Measurements from ENCODE around the gene ACSF3. TPM values are rescaled to one million over a fixed set of nuclear protein-coding genes. Genes with fewer than 3 reads are reported as not detected.
"Not testable (repeated sequence)": the region's sequence is repeated elsewhere in the genome, so short reads cannot be mapped to it uniquely, and the experiment has no call there.

Gene ACSF3
- total RNA-seq, 1 experiment from 2014 or later: 36.5 TPM

DNA sequence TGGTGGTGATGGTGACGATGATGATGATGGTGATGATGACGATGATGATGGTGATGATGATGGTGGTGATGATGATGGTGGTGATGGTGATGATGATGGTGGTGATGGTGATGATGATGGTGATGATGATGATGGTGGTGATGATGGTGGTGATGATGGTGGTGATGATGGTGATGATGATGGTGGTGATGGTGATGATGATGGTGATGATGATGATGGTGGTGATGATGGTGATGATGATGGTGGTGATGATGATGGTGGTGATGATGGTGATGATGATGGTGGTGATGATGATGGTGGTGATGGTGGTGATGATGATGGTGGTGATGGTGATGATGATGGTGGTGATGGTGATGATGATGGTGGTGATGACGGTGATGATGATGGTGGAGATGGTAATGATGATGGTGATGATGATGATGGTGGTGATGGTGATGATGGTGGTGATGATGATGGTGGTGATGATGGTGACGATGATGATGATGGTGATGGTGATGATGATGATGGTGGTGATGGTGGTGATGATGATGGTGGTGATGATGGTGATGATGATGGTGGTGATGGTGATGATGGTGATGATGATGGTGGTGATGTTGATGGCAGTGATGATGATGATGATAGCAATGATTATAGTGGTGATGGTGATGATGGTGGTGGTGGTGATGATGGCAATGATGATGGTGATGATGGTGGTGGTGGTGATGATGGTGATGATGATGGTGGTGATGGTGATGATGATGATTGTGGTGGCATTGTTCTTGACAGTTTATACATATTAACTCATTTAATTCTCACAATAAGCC is 24.6 kb upstream of the ACSF3 start:
- in situ Hi-C loops (cut with HindIII; ENCODE audit: low pct_unique_long_range_greater_than_20kb, low sequenced_read_pairs): not testable (repeated sequence)

GRCh38 chr16:89069920-89070319 is 23.7 kb upstream of the ACSF3 start:
- in situ Hi-C loops (cut with HindIII; ENCODE audit: low pct_unique_long_range_greater_than_20kb, low sequenced_read_pairs): no loop called here
- no peak for DNase-seq (ENCODE audit: low read depth)

More for the DNA sequence above, 24.6 kb upstream of the ACSF3 start:
- not testable (repeated sequence) for DNase-seq (ENCODE audit: low read depth)

DNA sequence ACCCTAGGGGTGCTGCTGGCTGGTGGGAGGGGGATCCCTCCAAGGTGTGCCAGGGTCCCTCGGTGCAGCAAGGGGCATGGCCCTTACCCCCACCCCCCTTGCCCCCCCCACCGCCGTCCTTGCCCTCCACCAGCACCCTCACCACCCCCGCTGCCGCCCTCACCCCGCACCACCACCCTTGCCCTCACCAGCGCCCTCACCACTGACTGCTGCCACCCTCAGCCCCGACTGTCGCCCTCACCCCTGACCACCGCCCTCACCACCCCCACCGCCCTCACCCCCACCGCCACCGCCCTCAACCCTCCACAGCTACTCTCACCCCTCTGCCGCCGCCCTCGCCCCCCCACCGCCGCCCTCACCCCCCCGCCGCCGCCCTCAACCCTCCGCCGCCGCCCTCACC is 23.1 kb upstream of the ACSF3 start:
- no peak for DNase-seq (ENCODE audit: low read depth)
- in situ Hi-C loops (cut with HindIII; ENCODE audit: low pct_unique_long_range_greater_than_20kb, low sequenced_read_pairs): no loop called here

DNA sequence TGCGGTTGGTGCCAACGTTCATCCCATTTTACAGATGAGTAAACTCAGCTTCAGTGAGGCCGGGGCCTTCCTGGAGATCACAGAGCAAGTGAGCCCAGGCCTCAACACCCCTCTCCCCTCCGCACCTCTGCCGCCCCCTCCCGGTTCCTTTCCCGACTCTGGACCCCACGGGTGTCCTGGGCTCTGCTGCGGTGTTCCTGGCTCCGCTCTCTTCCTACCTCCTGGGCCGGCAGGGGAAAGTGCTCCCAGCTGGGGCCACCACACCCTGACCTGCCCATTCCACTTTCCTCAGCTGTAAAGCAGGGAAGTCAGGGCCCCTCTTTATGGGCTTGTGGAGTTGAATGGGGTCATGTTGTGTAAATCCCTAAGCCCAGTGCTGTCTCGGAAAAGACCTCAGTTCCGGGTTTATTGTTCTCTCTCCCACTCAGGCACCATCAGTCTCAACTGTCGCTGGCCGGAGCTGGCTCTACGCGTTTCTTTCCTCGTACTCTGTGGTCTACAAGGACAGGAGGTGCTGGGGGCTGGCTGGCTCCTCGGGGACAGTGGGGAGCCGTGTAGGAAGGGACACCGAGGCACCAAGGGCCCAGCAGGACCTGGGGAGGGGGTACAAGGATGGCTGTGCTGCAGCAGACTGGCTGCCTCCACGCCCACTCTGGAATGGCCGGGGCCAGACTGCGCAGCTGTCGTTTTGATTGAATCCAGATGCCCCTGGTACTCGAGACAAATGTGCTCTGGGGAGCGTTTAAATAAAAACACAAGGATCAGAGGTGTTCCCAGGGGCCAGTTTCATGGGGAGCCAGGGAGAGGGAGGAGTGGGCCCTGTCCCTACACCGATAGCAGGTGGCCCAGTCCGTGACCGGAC is 21.7 kb upstream of the ACSF3 start:
- in situ Hi-C loops (cut with HindIII; ENCODE audit: low pct_unique_long_range_greater_than_20kb, low sequenced_read_pairs): no loop called here
- no peak for DNase-seq (ENCODE audit: low read depth)

DNA sequence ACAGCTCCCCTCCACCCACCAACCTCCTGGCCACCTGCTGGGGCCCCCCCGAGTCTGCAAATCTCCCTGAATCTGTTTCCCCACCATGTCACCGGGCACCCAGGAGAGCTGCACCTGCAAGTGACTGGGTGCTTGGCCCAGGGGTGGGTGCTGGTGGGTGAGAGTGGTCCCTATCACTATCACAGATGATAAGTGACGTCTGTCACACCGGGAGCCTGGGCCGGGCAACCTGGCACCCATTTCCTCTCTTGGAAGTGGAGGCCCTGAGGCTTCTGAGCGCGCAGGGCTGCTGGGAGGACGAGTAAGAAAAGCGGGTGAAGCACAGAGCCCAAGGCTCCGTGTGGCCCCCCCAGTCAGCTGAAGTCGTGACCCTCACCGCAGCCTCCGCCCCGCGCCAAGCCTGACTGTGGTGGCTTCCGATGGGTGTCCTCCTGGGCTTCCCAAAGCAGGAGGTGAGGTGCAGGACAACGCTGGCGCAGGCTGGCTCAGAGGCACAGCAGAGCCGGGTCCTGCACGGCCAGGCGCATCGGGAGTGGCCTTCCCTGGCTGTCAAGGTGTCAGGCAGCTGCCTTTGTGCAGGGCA is 21.0 kb upstream of the ACSF3 start:
- in situ Hi-C loops (cut with HindIII; ENCODE audit: low pct_unique_long_range_greater_than_20kb, low sequenced_read_pairs): no loop called here
- no peak for DNase-seq (ENCODE audit: low read depth)

DNA sequence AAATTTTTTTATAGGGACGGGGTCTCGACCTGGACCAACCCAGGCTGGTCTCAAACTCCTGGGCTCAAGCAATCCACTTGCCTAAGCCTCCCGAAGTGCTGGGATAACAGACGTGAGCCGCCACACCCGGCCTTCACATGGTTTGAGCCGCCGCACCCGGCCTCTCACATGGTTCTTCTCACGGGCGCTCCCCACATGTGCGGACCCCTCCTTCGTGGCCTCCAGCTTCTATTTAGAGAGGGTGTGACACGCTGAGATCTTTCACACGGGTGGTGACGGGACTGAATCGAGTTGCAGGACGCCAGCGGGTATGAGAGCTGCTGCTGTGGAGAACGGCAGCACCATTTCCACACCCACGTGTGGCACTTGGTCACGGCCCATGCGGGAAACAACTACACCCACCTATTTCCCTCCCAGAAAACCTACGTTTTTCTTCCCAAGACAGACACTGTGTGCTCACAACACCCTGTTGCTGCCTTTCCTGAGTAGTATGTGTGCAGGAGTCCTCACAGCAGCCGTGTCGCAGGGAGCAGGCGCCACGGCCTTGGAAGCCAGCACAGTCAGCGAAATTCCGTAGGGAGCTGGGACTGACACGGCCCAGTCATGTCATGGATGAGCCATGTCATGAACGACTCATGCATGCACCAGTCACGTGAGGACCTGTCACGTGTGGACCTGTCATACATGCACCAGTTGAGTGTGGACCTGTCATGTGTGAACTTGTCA is 20.1 kb upstream of the ACSF3 start:
- DNase-seq (ENCODE audit: low read depth): no peak
- in situ Hi-C loops (cut with HindIII; ENCODE audit: low pct_unique_long_range_greater_than_20kb, low sequenced_read_pairs): no loop called here

- in situ Hi-C loops (cut with HindIII; ENCODE audit: low pct_unique_long_range_greater_than_20kb, low sequenced_read_pairs): not testable (repeated sequence)
These were observed 19.5 kb upstream of the ACSF3 start for GRCh38 chr16:89074072-89074674.

DNA sequence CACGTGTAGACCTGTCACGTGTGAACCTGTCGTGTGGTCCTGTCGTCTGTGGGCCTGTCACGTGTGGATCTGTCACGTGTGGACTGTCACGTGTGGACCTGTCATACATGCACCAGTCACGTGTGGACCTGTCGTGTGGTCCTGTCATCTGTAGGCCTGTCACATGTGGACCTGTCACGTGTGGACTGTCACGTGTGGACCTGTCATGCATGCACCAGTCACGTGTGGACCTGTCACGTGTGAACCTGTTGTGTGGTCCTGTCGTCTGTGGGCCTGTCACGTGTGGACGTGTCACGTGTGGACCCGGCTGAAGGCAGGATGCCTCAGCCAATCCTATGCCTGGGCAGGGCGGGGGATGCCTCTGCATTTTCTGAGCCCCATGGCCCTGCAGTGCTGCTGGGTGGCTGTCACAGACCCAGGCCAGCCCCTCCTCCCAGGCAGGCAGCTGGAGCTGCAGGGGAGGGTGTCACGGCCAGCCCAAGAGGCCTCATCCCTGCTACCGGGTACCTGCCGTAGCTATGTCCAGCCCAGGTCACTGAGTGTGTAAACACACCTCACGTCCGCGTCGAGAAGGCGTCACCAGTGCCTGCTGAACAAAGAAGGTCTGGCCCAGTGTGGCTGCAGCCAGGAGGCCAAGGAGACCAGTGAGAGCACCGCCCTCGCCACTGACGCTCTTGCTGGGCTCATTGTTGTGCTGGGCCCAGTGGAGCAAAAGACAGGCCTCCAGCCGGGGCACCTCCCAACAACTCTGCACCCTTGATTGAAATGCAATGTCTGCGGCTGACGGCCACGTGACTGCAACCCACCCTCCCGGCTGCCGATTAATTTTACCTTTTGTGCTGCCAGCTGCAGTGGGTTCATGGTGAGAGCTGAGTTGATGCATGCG is 18.6 kb upstream of the ACSF3 start:
- no peak for DNase-seq (ENCODE audit: low read depth)
- in situ Hi-C loops (cut with HindIII; ENCODE audit: low pct_unique_long_range_greater_than_20kb, low sequenced_read_pairs): no loop called here

More at GRCh38 chr16:89074072-89074674, 19.5 kb upstream of the ACSF3 start:
- not testable (repeated sequence) for DNase-seq (ENCODE audit: low read depth)

GRCh38 chr16:89076159-89076558 is 17.5 kb upstream of the ACSF3 start:
- no peak for DNase-seq (ENCODE audit: low read depth)
- in situ Hi-C loops (cut with HindIII; ENCODE audit: low pct_unique_long_range_greater_than_20kb, low sequenced_read_pairs): no loop called here

DNA sequence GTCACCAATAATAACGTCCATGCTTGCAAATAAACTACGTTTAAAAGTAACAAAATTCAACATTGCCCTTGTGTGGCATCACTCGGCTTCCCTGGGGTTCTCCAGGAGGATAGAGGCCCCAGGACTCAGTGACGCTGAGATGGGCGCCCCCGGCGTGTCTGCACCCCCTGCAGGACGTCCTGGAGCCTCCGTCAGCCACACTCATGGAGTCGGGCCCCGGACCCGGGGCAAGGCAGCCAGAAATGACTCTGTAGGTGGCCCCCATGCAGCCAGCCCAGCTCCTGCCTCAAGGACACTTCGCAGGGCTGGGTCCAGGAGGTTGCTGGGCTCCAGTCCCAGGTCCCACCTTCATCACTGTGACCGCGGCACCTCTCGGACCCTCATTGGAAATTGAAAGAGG is 16.6 kb upstream of the ACSF3 start:
- no peak for DNase-seq (ENCODE audit: low read depth)
- in situ Hi-C loops (cut with HindIII; ENCODE audit: low pct_unique_long_range_greater_than_20kb, low sequenced_read_pairs): no loop called here

GRCh38 chr16:89078172-89078571 is 15.5 kb upstream of the ACSF3 start:
- DNase-seq (ENCODE audit: low read depth): no peak
- in situ Hi-C loops (cut with HindIII; ENCODE audit: low pct_unique_long_range_greater_than_20kb, low sequenced_read_pairs): no loop called here

DNA sequence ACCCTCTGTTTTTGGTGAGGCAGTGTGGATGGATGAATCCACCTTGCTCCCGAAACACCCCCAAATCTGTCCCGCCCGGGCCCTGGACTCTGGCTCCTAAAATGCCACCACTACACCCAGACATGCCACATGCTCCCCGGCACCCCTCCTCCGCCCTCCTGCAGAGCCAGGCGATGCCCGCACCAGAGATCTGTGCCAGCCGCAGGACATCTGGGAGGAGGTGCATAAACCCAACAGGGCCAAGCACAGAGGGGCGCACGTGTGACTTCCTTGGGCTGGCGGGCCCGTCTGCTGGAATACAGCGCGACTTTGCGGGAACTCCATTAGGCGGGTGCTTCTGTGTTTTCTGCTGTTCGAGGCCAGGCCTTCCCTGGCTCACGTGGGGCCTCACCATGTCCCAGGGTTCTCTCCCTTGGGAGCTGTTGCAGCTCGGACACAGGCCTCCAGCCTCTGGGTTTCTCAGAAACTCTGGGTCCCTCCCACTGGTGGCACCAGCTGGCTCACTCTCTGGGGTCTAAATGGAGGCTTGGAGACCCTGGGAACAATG is 14.1 kb upstream of the ACSF3 start:
- in situ Hi-C loops (cut with HindIII; ENCODE audit: low pct_unique_long_range_greater_than_20kb, low sequenced_read_pairs): no loop called here
- no peak for DNase-seq (ENCODE audit: low read depth)

DNA sequence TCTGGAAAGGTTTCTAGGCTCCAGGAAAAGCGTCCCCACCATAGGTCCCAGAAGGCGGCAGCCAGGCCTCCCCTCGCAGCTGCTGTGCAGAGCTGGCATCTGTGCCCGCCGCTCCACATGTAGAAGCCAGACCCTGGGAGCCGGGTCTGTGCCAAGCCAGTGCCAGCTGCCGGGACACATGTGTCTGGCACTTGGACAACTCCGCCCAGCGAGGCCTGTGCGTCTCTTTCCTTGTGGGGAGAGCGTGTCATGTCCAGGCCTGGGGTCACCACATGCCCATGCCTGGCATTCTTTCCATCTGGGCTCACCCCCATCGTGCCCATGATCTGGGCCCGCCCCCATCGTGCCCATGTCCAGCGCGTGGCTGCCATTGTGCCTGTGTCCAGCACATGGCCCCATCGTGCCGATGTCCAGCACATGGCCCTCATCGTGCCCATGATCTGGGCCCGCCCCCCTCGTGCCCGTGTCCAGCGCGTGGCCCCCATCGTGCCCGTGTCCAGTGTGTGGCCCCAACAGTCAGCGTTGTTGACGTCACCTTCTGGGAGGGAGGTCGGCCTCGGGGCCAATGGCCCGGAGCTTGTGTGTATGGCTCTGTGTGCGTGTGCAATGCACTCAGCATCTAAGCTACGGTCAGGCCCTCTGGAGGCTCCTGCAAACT is 13.3 kb upstream of the ACSF3 start:
- no peak for DNase-seq (ENCODE audit: low read depth)
- in situ Hi-C loops (cut with HindIII; ENCODE audit: low pct_unique_long_range_greater_than_20kb, low sequenced_read_pairs): no loop called here

GRCh38 chr16:89081556-89081955 is 12.1 kb upstream of the ACSF3 start:
- in situ Hi-C loops (cut with HindIII; ENCODE audit: low pct_unique_long_range_greater_than_20kb, low sequenced_read_pairs): no loop called here
- no peak for DNase-seq (ENCODE audit: low read depth)

DNA sequence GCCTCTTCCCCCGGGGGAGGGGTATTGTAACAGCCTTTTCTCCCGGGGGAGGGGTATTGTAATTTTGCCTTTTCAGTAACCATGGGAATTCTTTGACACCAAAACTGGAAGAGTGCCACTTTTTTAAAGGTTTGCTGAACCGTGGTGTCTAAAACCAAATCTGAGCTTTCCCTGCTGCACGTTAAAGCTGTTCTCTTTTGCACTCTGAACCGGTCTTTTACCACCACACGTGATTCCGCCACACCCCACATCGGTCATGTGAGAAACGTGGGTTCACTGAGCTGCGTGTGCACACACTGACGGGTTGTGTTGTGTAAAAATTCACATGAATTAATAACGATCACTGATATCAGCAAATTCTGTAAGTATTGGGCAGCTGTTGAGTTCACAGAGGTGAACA is 9.2 kb upstream of the ACSF3 start:
- in situ Hi-C loops (cut with HindIII; ENCODE audit: low pct_unique_long_range_greater_than_20kb, low sequenced_read_pairs): no loop called here
- DNase-seq (ENCODE audit: low read depth): no peak

DNA sequence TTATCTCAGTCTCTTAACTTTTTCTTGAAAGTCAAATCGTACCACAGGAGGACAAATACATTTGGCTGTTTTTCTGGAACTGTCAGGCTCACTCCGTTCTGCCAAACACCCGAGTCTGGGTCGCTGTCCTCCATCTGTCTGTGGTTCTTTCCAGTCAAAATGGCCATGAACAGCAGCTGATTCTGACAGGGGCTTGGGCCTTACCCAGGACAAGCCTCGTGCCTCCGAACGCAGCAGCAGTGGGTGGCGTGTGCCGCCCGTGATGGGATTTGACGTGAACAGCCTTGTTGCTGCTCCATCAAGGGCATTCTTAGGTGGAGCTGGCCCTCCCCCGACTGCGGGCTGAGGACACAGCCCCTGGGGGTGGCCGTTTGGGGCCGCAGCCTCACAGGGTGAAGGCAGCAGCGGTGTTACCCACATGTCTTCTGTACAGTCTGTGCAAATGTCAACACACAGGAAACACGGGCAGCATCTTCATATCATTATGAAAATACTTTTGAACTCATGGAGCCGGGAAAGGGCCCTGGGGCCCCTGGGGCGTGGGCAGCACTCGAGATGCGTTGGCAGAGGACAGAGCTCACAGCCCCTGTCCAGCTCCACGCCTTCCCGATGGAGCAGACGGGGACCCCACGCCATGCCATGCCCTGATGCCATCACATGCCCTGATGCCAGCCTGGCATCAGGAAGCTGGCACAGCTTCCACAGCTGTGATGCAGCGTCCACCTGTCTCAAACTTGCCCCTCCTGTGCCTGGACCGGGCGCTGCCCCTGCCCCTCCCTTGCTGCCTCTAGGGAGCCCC is 8.6 kb upstream of the ACSF3 start:
- DNase-seq (ENCODE audit: low read depth): no peak
- in situ Hi-C loops (cut with HindIII; ENCODE audit: low pct_unique_long_range_greater_than_20kb, low sequenced_read_pairs): no loop called here
